Adipocyte (in vitro differentiated cells): ENCODE data around the gene CLEC11A.
"Not testable (repeated sequence)": the region's sequence is repeated elsewhere in the genome, so short reads cannot be mapped to it uniquely, and the experiment has no call there.

Experiments used
- DNase-seq: peaks from one replicate; pipeline ENCODE4 v3.0.0-alpha.2; 2015; ENCODE audit warnings: low read depth
- H3K27me3 ChIP-seq: replicated peaks from 2 replicates; pipeline ENCODE4 v1.7.0; 2013; ENCODE audit warnings: mild to moderate bottlenecking, low read length, moderate library complexity; ENCODE audit not compliant: control insufficient read depth, insufficient read depth
- H3K36me3 ChIP-seq: 2 replicates; pipeline ENCODE4 v1.7.0; 2013; ENCODE audit warnings: low read length, mild to moderate bottlenecking, moderate library complexity; ENCODE audit not compliant: control insufficient read depth, insufficient read depth, severe bottlenecking
- H3K4me1 ChIP-seq: 2 replicates; pipeline ENCODE4 v1.7.0; 2013; ENCODE audit warnings: mild to moderate bottlenecking, low read length, moderate library complexity; ENCODE audit not compliant: control insufficient read depth, insufficient read depth
- H3K4me3 ChIP-seq: 2 replicates; pipeline ENCODE4 v1.7.0; 2013; ENCODE audit warnings: mild to moderate bottlenecking, low read length, moderate library complexity
- H3K9ac ChIP-seq: 2 replicates; pipeline ENCODE4 v1.7.0; 2013; ENCODE audit warnings: mild to moderate bottlenecking, low read length, moderate library complexity
- H3K9me3 ChIP-seq: 2 replicates; pipeline ENCODE4 v1.7.0; 2013; ENCODE audit warnings: mild to moderate bottlenecking, low read length, moderate library complexity; ENCODE audit not compliant: control insufficient read depth

The CLEC11A gene

GRCh38 chr19:50767263-50767662 lies 44.1 kb downstream of the CLEC11A start:
- H3K4me1 ChIP-seq, H3K9ac ChIP-seq, H3K27me3 ChIP-seq, H3K4me3 ChIP-seq, H3K9me3 ChIP-seq, DNase-seq, H3K36me3 ChIP-seq: not testable (repeated sequence)

DNA sequence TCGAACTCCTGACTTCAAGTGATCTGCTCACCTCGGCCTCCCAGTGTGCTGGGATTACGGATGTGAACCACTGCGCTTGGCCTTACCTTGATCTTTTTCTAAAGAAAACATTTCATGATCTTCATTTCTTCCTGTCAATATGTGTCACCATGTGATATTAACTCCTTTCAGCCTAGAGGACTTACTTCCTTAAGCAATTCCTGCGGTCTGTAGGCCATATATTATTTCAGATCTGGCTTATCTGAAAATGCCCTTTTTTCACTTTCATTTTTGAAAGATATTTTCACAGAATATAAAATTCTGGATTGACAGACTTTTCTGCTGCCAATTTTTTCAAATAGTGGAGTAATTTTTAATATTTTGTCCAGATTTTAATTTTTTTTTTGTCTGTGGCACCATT lies 45.1 kb downstream of the CLEC11A start:
- H3K4me1 ChIP-seq, result no peaks in the 10 kb centered on the region
- no peaks in the 10 kb centered on the region for H3K36me3 ChIP-seq
- no peak overlapping the region for H3K4me3 ChIP-seq
- DNase-seq, result no peak
- H3K27me3 ChIP-seq, result peaks cover 7% of the 10 kb centered on the region
- peaks cover 3% of the 10 kb centered on the region for H3K9me3 ChIP-seq
- H3K9ac ChIP-seq, result no peak overlapping the region

- H3K4me3 ChIP-seq, DNase-seq, H3K36me3 ChIP-seq, H3K4me1 ChIP-seq, H3K9me3 ChIP-seq, H3K9ac ChIP-seq, H3K27me3 ChIP-seq: not testable (repeated sequence)
These were observed 47.0 kb downstream of the CLEC11A start, which contains the start of gene GPR32 for GRCh38 chr19:50770164-50770563. Gene GPR32, plus strand, starts transcription at chr19:50770464. Its CDS starts 137 bp downstream, at chr19:50770601.

DNA sequence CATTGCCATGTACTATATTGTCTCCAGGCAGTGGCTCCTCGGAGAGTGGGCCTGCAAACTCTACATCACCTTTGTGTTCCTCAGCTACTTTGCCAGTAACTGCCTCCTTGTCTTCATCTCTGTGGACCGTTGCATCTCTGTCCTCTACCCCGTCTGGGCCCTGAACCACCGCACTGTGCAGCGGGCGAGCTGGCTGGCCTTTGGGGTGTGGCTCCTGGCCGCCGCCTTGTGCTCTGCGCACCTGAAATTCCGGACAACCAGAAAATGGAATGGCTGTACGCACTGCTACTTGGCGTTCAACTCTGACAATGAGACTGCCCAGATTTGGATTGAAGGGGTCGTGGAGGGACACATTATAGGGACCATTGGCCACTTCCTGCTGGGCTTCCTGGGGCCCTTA lies 47.7 kb downstream of the CLEC11A start:
- H3K36me3 ChIP-seq, result no peaks in the 10 kb centered on the region
- no peak overlapping the region for H3K4me3 ChIP-seq
- no peaks in the 10 kb centered on the region for H3K4me1 ChIP-seq
- peaks cover 3% of the 10 kb centered on the region for H3K9me3 ChIP-seq
- H3K27me3 ChIP-seq, result peaks cover 9% of the 10 kb centered on the region
- no peak overlapping the region for H3K9ac ChIP-seq
- no peak for DNase-seq

DNA sequence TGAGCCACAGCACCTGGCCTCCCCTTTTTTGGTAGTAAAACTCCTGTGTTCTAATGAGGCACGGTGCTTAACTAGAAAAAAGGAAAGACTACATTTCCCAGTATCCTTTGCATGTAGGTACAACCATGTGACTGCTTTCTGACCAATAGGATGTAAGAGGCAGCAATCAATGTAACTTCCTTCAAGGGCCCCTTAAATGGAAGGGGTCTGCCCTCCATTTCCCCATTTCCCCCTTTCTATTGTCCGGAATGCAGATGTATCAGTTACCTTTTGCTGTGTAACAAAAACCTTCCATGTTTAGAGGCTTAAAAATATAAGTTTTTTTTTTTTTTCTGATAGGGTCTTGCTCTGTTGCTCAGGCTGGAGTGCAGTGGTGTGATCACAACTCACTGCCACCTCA lies 49.3 kb downstream of the CLEC11A start:
- H3K36me3 ChIP-seq, result no peaks in the 10 kb centered on the region
- peaks cover 9% of the 10 kb centered on the region for H3K9me3 ChIP-seq
- H3K4me3 ChIP-seq, result no peak overlapping the region
- peak; percentile 22 for DNase-seq
- H3K9ac ChIP-seq, result no peak overlapping the region
- peaks cover 5% of the 10 kb centered on the region for H3K27me3 ChIP-seq
- no peaks in the 10 kb centered on the region for H3K4me1 ChIP-seq

GRCh38 chr19:50772912-50773311 lies 49.7 kb downstream of the CLEC11A start:
- H3K4me3 ChIP-seq, H3K4me1 ChIP-seq, H3K27me3 ChIP-seq, H3K36me3 ChIP-seq, H3K9ac ChIP-seq, DNase-seq: not testable (repeated sequence)
- peaks cover 11% of the 10 kb centered on the region for H3K9me3 ChIP-seq

GRCh38 chr19:50773454-50773853 lies 50.3 kb downstream of the CLEC11A start:
- Histone ChIP-seq H3K9me3 (peaks cover 11% of the 10 kb centered on the region), H3K27me3 (peaks cover 15% of the 10 kb centered on the region)
- not testable (repeated sequence) for H3K4me1 ChIP-seq, H3K4me3 ChIP-seq, H3K9ac ChIP-seq, H3K36me3 ChIP-seq, DNase-seq
